ENCODE results near the gene PTPRJ. TPM values are rescaled to one million over a fixed set of nuclear protein-coding genes. Genes with fewer than 3 reads are reported as not detected.

PTPRJ gene
- total RNA-seq, 1 donor: 10.9 TPM

- H4K20me1 ChIP-seq (ENCODE audit: insufficient read depth, low read length): peaks cover 29% of the 10 kb centered on the region
- peaks cover 61% of the 10 kb centered on the region for H3K79me2 ChIP-seq (ENCODE audit: insufficient read depth, low read length)
Observed at GRCh38 chr11:48085688-48086087, 105.3 kb downstream of the PTPRJ start.

GRCh38 chr11:48087422-48087821 lies 107.1 kb downstream of the PTPRJ start:
- Histone ChIP-seq H4K20me1 (ENCODE audit: insufficient read depth, low read length) (peaks cover 39% of the 10 kb centered on the region), H2AFZ (ENCODE audit: low read length) (no peak overlapping the region), H3K27me3 (ENCODE audit: insufficient read depth, low read length) (no peaks in the 10 kb centered on the region), H3K79me2 (ENCODE audit: insufficient read depth, low read length) (peaks cover 72% of the 10 kb centered on the region), H3K27ac (ENCODE audit: low read depth, low read length) (no peak overlapping the region), H3K4me1 (ENCODE audit: insufficient read depth, low read length) (peaks cover 9% of the 10 kb centered on the region), H3K4me2 (ENCODE audit: insufficient read depth, low read length) (no peak overlapping the region), H3K36me3 (ENCODE audit: insufficient read depth, low read length) (peaks cover 2% of the 10 kb centered on the region), H3K4me3 (ENCODE audit: insufficient read depth, low read length) (no peak overlapping the region), H3K9me3 (ENCODE audit: low read depth, low read length) (no peaks in the 10 kb centered on the region)
- TF ChIP-seq CTCF (IDR thresholded peaks at IDR 0.05; ENCODE audit: extremely low read depth, low read depth, low read length): no peak
- DNase-seq (ENCODE audit: insufficient read length, low spot score, missing footprints): no peak

More at GRCh38 chr11:48085688-48086087, 105.3 kb downstream of the PTPRJ start:
- H3K27ac ChIP-seq (ENCODE audit: low read depth, low read length): no peak overlapping the region
- H3K4me3 ChIP-seq (ENCODE audit: insufficient read depth, low read length): no peak overlapping the region
- no peaks in the 10 kb centered on the region for H3K36me3 ChIP-seq (ENCODE audit: insufficient read depth, low read length)
- H3K4me1 ChIP-seq (ENCODE audit: insufficient read depth, low read length): peaks cover 20% of the 10 kb centered on the region
- no peaks in the 10 kb centered on the region for H3K9me3 ChIP-seq (ENCODE audit: low read depth, low read length)
- H3K4me2 ChIP-seq (ENCODE audit: insufficient read depth, low read length): no peak overlapping the region
- no peaks in the 10 kb centered on the region for H3K27me3 ChIP-seq (ENCODE audit: insufficient read depth, low read length)
- H2AFZ ChIP-seq (ENCODE audit: low read length): no peak overlapping the region
- no peak for DNase-seq (ENCODE audit: insufficient read length, low spot score, missing footprints)
- no peak for TF ChIP-seq CTCF (IDR thresholded peaks at IDR 0.05; ENCODE audit: extremely low read depth, low read depth, low read length)

- TF ChIP-seq CTCF (IDR thresholded peaks at IDR 0.05; ENCODE audit: extremely low read depth, low read depth, low read length): no peak
- Histone ChIP-seq H2AFZ (ENCODE audit: low read length) (no peak overlapping the region), H3K27ac (ENCODE audit: low read depth, low read length) (no peak overlapping the region), H3K36me3 (ENCODE audit: insufficient read depth, low read length) (peaks cover 2% of the 10 kb centered on the region), H3K4me2 (ENCODE audit: insufficient read depth, low read length) (no peak overlapping the region), H3K4me1 (ENCODE audit: insufficient read depth, low read length) (peaks cover 9% of the 10 kb centered on the region), H3K79me2 (ENCODE audit: insufficient read depth, low read length) (peaks cover 73% of the 10 kb centered on the region), H4K20me1 (ENCODE audit: insufficient read depth, low read length) (peaks cover 43% of the 10 kb centered on the region), H3K4me3 (ENCODE audit: insufficient read depth, low read length) (no peak overlapping the region), H3K9me3 (ENCODE audit: low read depth, low read length) (no peaks in the 10 kb centered on the region), H3K27me3 (ENCODE audit: insufficient read depth, low read length) (no peaks in the 10 kb centered on the region)
- DNase-seq (ENCODE audit: insufficient read length, low spot score, missing footprints): no peak
Observed at GRCh38 chr11:48087974-48088681, 107.8 kb downstream of the PTPRJ start.

GRCh38 chr11:48088682-48089050 lies 108.3 kb downstream of the PTPRJ start:
- Histone ChIP-seq H4K20me1 (ENCODE audit: insufficient read depth, low read length) (peaks cover 47% of the 10 kb centered on the region), H3K9me3 (ENCODE audit: low read depth, low read length) (no peaks in the 10 kb centered on the region), H3K4me2 (ENCODE audit: insufficient read depth, low read length) (no peak overlapping the region), H3K36me3 (ENCODE audit: insufficient read depth, low read length) (peaks cover 2% of the 10 kb centered on the region), H3K27ac (ENCODE audit: low read depth, low read length) (no peak overlapping the region), H3K4me3 (ENCODE audit: insufficient read depth, low read length) (no peak overlapping the region), H3K79me2 (ENCODE audit: insufficient read depth, low read length) (peaks cover 72% of the 10 kb centered on the region), H3K4me1 (ENCODE audit: insufficient read depth, low read length) (peaks cover 9% of the 10 kb centered on the region), H3K27me3 (ENCODE audit: insufficient read depth, low read length) (no peaks in the 10 kb centered on the region), H2AFZ (ENCODE audit: low read length) (no peak overlapping the region)
- TF ChIP-seq CTCF (IDR thresholded peaks at IDR 0.05; ENCODE audit: extremely low read depth, low read depth, low read length): no peak
- DNase-seq (ENCODE audit: insufficient read length, low spot score, missing footprints): no peak
